ENCODE results near the gene ITGB1.

Gene ITGB1

DNA sequence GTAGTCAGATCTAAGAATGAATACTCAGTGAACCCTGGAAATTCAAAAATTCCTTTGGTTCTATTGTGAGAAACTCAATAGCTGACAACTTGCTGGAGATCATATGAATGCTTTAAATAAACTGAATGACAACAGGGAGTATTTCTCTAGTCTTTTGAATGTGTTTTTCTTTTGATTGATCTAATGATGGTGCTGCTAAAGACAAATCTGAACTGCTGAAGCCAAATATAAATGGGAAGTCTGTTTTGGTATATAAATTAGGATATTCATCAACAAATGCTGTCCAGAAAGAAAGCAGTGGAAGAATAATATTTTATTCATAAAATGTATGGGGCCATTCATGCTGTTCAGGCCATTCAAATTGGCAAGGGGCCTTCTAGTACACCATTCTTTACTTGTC, 79.4 kb downstream of the ITGB1 start:
- DNase-seq: no peak

GRCh38 chr10:32877915-32878314, 80.1 kb downstream of the ITGB1 start:
- no peak for DNase-seq

GRCh38 chr10:32865170-32865569, 92.9 kb downstream of the ITGB1 start:
- no peak for DNase-seq

DNA sequence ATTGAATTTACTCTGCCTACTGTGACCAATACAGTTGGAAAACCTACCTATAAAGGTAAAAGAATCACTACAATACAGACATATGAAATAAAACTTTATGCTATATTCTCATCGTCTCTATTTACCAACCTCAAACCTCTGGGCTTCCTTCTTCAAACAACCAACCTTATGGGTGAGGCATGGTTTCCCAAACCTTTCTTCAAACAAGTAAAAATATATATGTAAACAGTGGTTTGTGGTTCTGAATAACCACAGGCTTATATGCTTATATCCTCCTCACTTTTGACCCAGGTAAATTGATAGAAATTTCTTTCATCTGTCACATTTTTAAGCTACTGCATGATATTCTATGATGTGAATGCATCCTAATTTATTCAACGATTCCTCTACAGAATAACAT, 103.6 kb downstream of the ITGB1 start:
- DNase-seq: no peak

- no peak for DNase-seq
Measured at GRCh38 chr10:32851301-32851700, 106.7 kb downstream of the ITGB1 start.
